ENCODE data around the gene C5orf15.

The C5orf15 gene

GRCh38 chr5:133931546-133931945 is 36.9 kb downstream of the C5orf15 start:
- Mint-ChIP-seq H3K4me1 (ENCODE audit: low read depth) (peaks cover 53% of the 10 kb centered on the region), H3K36me3 (ENCODE audit: low read depth) (no peaks in the 10 kb centered on the region), H3K27me3 (no peaks in the 10 kb centered on the region), H3K4me3 (no peak overlapping the region), H3K27ac (peak overlapping the region; percentile 99), H3K9me3 (peaks cover under 1% of the 10 kb centered on the region)
- DNase-seq, result no peak

GRCh38 chr5:133930813-133931090 is 37.7 kb downstream of the C5orf15 start:
- Mint-ChIP-seq H3K27me3 (no peaks in the 10 kb centered on the region), H3K9me3 (no peaks in the 10 kb centered on the region), H3K36me3 (ENCODE audit: low read depth) (no peaks in the 10 kb centered on the region), H3K4me1 (ENCODE audit: low read depth) (peaks cover 53% of the 10 kb centered on the region), H3K4me3 (peak overlapping the region; percentile 72), H3K27ac (peak overlapping the region; percentile 99)
- no peak for DNase-seq

- H3K27me3 Mint-ChIP-seq, result no peaks in the 10 kb centered on the region
- peak; percentile 81 for DNase-seq
- peak overlapping the region; percentile 72 for H3K4me3 Mint-ChIP-seq
- no peaks in the 10 kb centered on the region for H3K9me3 Mint-ChIP-seq
- no peaks in the 10 kb centered on the region for H3K36me3 Mint-ChIP-seq (ENCODE audit: low read depth)
- peaks cover 54% of the 10 kb centered on the region for H3K4me1 Mint-ChIP-seq (ENCODE audit: low read depth)
- peak overlapping the region; percentile 99 for H3K27ac Mint-ChIP-seq
These were observed 38.2 kb downstream of the C5orf15 start for GRCh38 chr5:133930061-133930812.

GRCh38 chr5:133928587-133929393 is 39.6 kb downstream of the C5orf15 start:
- H3K4me3 Mint-ChIP-seq, result peak overlapping the region; percentile 72
- no peaks in the 10 kb centered on the region for H3K36me3 Mint-ChIP-seq (ENCODE audit: low read depth)
- peak overlapping the region; percentile 99 for H3K27ac Mint-ChIP-seq
- DNase-seq, result peak; percentile 46
- peaks cover 53% of the 10 kb centered on the region for H3K4me1 Mint-ChIP-seq (ENCODE audit: low read depth)
- no peaks in the 10 kb centered on the region for H3K9me3 Mint-ChIP-seq
- no peaks in the 10 kb centered on the region for H3K27me3 Mint-ChIP-seq

- Mint-ChIP-seq H3K4me3 (no peak overlapping the region), H3K4me1 (ENCODE audit: low read depth) (peaks cover 50% of the 10 kb centered on the region), H3K36me3 (ENCODE audit: low read depth) (no peaks in the 10 kb centered on the region), H3K27me3 (no peaks in the 10 kb centered on the region), H3K27ac (peak overlapping the region; percentile 47), H3K9me3 (no peaks in the 10 kb centered on the region)
- DNase-seq, result no peak
These were observed 40.9 kb downstream of the C5orf15 start for GRCh38 chr5:133927300-133928180.

GRCh38 chr5:133926489-133927299 is 41.7 kb downstream of the C5orf15 start:
- peaks cover 47% of the 10 kb centered on the region for H3K4me1 Mint-ChIP-seq (ENCODE audit: low read depth)
- no peak overlapping the region for H3K4me3 Mint-ChIP-seq
- DNase-seq, result no peak

GRCh38 chr5:133925866-133926488 is 42.4 kb downstream of the C5orf15 start:
- Mint-ChIP-seq H3K36me3 (ENCODE audit: low read depth) (no peaks in the 10 kb centered on the region), H3K4me3 (no peak overlapping the region), H3K27me3 (no peaks in the 10 kb centered on the region), H3K9me3 (no peaks in the 10 kb centered on the region), H3K4me1 (ENCODE audit: low read depth) (peaks cover 41% of the 10 kb centered on the region), H3K27ac (no peak overlapping the region)
- no peak for DNase-seq

More at GRCh38 chr5:133926489-133927299, 41.7 kb downstream of the C5orf15 start:
- H3K9me3 Mint-ChIP-seq, result no peaks in the 10 kb centered on the region
- no peaks in the 10 kb centered on the region for H3K36me3 Mint-ChIP-seq (ENCODE audit: low read depth)
- peak overlapping the region; percentile 30 for H3K27ac Mint-ChIP-seq
- H3K27me3 Mint-ChIP-seq, result no peaks in the 10 kb centered on the region

GRCh38 chr5:133925269-133925668 is 43.2 kb downstream of the C5orf15 start:
- no peak for DNase-seq
- Mint-ChIP-seq H3K27me3 (no peaks in the 10 kb centered on the region), H3K27ac (peak overlapping the region; percentile 1), H3K4me1 (ENCODE audit: low read depth) (peaks cover 41% of the 10 kb centered on the region), H3K4me3 (no peak overlapping the region), H3K36me3 (ENCODE audit: low read depth) (no peaks in the 10 kb centered on the region), H3K9me3 (no peaks in the 10 kb centered on the region)

- Mint-ChIP-seq H3K27ac (no peak overlapping the region), H3K27me3 (no peaks in the 10 kb centered on the region), H3K4me1 (ENCODE audit: low read depth) (peaks cover 40% of the 10 kb centered on the region), H3K9me3 (no peaks in the 10 kb centered on the region), H3K36me3 (ENCODE audit: low read depth) (no peaks in the 10 kb centered on the region), H3K4me3 (no peak overlapping the region)
- no peak for DNase-seq
These were observed 44.1 kb downstream of the C5orf15 start for GRCh38 chr5:133924221-133924920.

GRCh38 chr5:133921979-133922378 is 46.4 kb downstream of the C5orf15 start:
- Mint-ChIP-seq H3K4me3 (no peak overlapping the region), H3K27ac (no peak overlapping the region), H3K4me1 (ENCODE audit: low read depth) (peaks cover 35% of the 10 kb centered on the region), H3K36me3 (ENCODE audit: low read depth) (no peaks in the 10 kb centered on the region), H3K27me3 (no peaks in the 10 kb centered on the region), H3K9me3 (no peaks in the 10 kb centered on the region)
- no peak for DNase-seq

- Mint-ChIP-seq H3K36me3 (ENCODE audit: low read depth) (no peaks in the 10 kb centered on the region), H3K27me3 (no peaks in the 10 kb centered on the region), H3K4me3 (no peak overlapping the region), H3K9me3 (no peaks in the 10 kb centered on the region), H3K27ac (no peak overlapping the region), H3K4me1 (ENCODE audit: low read depth) (peaks cover 35% of the 10 kb centered on the region)
- DNase-seq, result no peak
These were observed 47.4 kb downstream of the C5orf15 start for GRCh38 chr5:133921069-133921468.

GRCh38 chr5:133919148-133920136 is 49.0 kb downstream of the C5orf15 start:
- H3K4me1 Mint-ChIP-seq (ENCODE audit: low read depth), result peaks cover 30% of the 10 kb centered on the region
- no peaks in the 10 kb centered on the region for H3K36me3 Mint-ChIP-seq (ENCODE audit: low read depth)
- H3K9me3 Mint-ChIP-seq, result no peaks in the 10 kb centered on the region
- H3K27ac Mint-ChIP-seq, result peak overlapping the region; percentile 23
- H3K27me3 Mint-ChIP-seq, result no peaks in the 10 kb centered on the region
- no peak for DNase-seq
- no peak overlapping the region for H3K4me3 Mint-ChIP-seq

Measured in activated T-cell treated with anti-CD3 and anti-CD28 coated beads, Interleukin-2, amount 50 U/mL, for 24 hours (primary cell).